GM18526 (cell line): Measurements from ENCODE around the gene TARS3.

Experiments
- POLR2A ChIP-seq: IDR thresholded peaks from 3 replicates; pipeline ENCODE4 v1.6.1; 2011; ENCODE audit not compliant: insufficient read length; ENCODE audit errors: extremely low read depth

Gene TARS3

DNA sequence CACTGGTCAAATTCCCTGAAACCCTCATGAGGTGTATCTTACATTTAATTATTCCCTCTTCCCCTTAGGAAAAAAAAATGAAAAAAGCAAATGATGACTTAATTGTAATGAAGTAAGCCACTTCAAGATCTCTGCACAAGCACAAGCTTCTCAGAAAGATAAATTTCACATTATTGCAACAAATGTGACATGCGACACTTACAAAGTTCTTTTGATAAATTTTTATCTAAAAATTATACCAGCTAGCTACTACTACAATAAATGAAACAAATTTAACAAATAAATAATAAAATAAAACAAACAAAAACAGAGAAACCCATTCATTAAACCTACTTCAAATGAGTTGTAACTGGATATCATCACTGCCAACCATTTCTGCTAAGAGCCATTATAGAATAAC, 62.1 kb downstream of the TARS3 start:
- TF ChIP-seq POLR2A: no peak

GRCh38 chr15:101660005-101660404, 64.3 kb downstream of the TARS3 start:
- TF ChIP-seq POLR2A: no peak

DNA sequence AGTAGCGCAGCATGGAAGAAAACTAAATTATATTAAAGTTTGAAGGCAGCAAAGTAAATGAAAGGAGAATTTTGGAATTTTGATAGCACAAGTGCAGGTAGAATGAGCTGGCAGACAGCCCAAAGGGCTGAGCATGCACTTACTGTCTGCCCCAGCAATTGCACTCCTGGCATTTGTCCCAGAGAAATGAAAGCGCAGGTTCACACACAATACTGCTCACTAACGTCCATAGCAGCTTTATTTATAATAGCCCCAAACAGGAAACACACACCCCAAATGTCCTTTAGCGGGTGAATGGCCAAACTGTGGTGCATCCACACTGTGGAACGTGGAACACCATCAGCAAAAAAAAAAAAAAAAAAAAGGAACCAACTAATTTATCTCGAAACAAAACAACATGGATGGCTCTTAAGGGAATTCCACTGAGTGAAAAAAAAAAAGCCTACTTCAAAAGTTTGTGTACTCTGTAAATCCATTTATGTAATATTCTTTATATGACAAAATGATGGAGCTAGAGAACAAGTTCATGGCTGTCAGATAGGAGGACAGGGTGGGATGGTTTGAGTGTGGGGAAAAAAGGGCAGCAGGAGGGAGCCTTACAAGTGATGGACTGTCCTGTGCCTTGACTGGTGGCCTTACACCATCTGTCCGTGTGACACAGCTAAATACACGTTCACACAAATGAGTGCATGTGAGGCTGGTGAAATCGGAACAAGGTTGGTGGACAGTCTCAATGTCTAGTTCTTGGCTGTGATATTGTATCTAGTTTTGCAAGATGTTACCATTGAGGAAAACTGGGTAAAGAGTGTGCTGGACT, 66.1 kb downstream of the TARS3 start:
- no peak for TF ChIP-seq POLR2A

DNA sequence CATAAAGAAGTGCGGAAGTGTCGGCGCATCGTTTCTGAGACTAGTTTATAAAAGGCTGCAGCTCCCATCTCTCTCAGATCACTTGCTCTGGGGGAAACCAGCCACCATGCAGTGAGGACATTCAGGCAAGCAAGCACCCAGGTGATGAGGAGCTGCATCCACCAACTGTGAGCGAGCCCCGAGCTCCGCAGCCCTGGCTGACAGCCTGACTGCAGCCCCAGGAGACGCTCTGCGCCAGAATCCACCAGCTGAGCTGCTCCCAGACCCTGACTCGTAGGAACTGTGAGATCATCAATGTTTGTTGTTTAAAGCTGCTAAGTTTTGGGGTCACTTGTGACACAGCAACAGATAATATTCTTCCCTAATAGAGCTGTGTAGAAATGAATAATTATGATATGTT, 67.1 kb downstream of the TARS3 start:
- no peak for TF ChIP-seq POLR2A

DNA sequence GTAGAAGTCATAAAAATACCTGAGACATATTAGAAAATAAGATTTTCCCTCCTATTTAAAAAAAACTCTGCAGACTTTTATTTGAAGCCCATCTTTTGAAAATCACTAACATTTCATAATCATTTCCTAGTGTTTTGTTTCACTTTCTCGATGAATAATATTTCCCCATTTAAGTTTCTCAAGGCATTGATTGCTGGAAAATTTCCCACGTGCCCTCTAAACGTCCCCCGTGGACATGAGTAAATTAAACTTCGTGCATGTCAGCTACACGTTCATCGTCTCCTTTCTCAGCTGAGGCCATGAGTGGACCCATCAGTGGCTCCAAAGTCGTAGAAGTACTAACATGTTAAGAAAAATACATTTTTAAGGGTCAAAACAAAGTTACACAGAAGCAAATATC, 70.1 kb downstream of the TARS3 start:
- TF ChIP-seq POLR2A: no peak

- no peak for TF ChIP-seq POLR2A
Observed at GRCh38 chr15:101652786-101653430, 71.4 kb downstream of the TARS3 start.

- peak; percentile 89 for TF ChIP-seq POLR2A
Observed at GRCh38 chr15:101652098-101652785, 72.0 kb downstream of the TARS3 start, which contains the start of gene TM2D3. Gene TM2D3 (minus strand): TSS chr15:101652381. CDS start chr15:101652361, 20 bp downstream.

GRCh38 chr15:101651554-101652097, 72.6 kb downstream of the TARS3 start:
- no peak for TF ChIP-seq POLR2A

GRCh38 chr15:101650145-101650544, 74.1 kb downstream of the TARS3 start:
- no peak for TF ChIP-seq POLR2A

GRCh38 chr15:101648356-101648755, 75.9 kb downstream of the TARS3 start:
- TF ChIP-seq POLR2A: no peak

DNA sequence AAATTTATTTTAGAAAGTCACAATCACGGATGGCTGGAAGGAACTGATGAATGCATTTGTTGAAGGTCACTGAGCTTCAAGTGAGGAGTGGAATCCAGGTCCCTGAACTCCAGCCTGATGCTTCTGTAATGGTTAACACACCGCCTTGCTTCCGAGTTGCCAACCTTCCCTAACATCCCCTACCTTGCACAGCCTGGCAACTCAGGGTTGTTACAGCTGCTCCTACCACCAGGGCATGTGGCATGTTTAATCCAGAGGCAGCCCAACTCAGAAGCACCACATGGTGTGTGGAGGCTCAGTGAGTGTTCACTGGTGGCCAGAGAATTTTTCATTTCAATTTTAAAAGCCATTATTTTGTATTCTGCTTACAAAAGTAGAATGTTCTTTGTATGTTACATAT, 77.0 kb downstream of the TARS3 start:
- no peak for TF ChIP-seq POLR2A

DNA sequence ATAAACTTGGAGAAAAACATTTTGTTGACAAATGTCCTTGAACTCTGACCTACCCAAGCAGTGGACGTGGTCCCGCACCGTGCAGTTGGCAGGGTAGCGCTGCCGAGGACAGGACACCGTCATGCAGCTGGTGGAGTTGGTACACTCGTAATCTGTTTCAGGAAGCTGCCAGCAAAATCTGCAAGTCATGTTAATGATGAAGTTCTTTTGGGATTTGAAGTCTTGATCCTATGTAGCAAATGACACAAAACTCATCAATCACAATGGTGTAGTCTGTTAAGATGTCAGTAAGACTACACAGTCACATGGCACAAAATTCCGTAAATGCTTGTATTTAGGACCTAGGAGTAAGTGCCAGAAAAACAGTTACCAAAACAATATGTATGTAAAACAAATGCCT, 77.6 kb downstream of the TARS3 start:
- no peak for TF ChIP-seq POLR2A

DNA sequence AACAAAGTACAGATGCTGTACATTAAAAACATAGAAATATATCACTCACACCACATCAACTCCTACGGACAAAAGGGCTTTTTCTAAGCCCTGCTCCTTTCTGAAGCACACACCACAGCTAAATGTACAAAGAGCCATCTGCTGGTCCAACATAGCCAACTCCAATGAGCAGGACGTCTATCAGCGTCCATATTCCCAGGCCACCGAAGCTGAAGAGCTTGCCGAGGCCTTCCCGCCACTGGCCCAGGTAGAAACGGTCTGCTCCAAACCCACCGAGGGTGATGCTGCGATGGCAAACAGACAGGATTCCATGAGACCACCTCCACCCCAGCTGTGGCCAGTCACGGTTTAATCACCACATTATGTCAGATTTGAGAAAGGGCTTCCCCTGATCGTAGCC, 81.9 kb downstream of the TARS3 start:
- no peak for TF ChIP-seq POLR2A

- no peak for TF ChIP-seq POLR2A
Observed at GRCh38 chr15:101641894-101642293, 82.4 kb downstream of the TARS3 start.

DNA sequence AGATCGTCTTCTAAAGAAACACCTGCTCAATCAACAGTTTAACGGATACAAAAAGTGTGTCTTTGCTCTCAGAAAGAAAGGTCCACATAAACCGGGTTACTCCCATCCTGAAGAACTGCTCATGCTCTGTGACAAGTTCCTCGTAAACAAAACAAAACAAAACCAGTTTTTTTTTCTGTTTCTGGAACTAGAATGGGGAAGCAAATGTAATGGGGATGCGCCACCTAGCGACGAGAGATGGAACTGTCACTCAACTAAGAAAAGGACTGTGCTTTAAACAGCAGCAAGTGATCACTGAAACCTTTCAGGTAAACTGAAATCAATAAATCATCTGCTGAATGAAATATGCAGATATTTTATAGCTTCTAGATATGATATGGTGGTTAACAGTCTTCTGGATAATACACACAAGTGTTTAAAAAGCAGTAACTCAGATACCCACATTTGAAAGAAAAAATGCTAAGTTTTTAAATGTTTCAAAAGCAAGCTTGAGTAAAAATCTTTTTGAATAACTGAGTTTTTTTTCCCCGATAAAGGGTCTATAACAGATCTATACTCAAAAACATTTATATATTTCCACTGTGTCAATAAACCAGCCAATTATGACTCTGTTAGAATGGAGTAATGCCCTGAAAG, 83.0 kb downstream of the TARS3 start:
- TF ChIP-seq POLR2A: no peak
